GM19397 (cell line): ENCODE measurements around the gene MRPL36.

Source experiments
- ATAC-seq: cut with Tn5 transposase; IDR thresholded peaks from one replicate; pipeline ENCODE4 v1.9.1; 2021; ENCODE audit warnings: mild to moderate bottlenecking, moderate library complexity; ENCODE audit not compliant: unreplicated experiment

The MRPL36 gene

GRCh38 chr5:1765880-1766235 lies 33.8 kb downstream of the MRPL36 start:
- no peak for ATAC-seq

GRCh38 chr5:1765141-1765879 lies 34.3 kb downstream of the MRPL36 start:
- ATAC-seq = no peak

GRCh38 chr5:1764606-1764960 lies 35.1 kb downstream of the MRPL36 start:
- no peak for ATAC-seq

- ATAC-seq = no peak
Observed at GRCh38 chr5:1763960-1764605, 35.6 kb downstream of the MRPL36 start.

GRCh38 chr5:1763548-1763911 lies 36.1 kb downstream of the MRPL36 start:
- ATAC-seq = no peak

GRCh38 chr5:1762883-1763547 lies 36.6 kb downstream of the MRPL36 start:
- ATAC-seq = no peak

- no peak for ATAC-seq
Observed at GRCh38 chr5:1762121-1762882, 37.3 kb downstream of the MRPL36 start.

- ATAC-seq = no peak
Observed at GRCh38 chr5:1761453-1761755, 38.2 kb downstream of the MRPL36 start.

- no peak for ATAC-seq
Observed at GRCh38 chr5:1760656-1761452, 38.8 kb downstream of the MRPL36 start.

- ATAC-seq = no peak
Observed at GRCh38 chr5:1760231-1760630, 39.4 kb downstream of the MRPL36 start.

- ATAC-seq = no peak
Observed at GRCh38 chr5:1759378-1759970, 40.2 kb downstream of the MRPL36 start.

GRCh38 chr5:1758574-1758973 lies 41.1 kb downstream of the MRPL36 start:
- no peak for ATAC-seq

- no peak for ATAC-seq
Observed at GRCh38 chr5:1757511-1757910, 42.1 kb downstream of the MRPL36 start.

- ATAC-seq = no peak
Observed at GRCh38 chr5:1756481-1756880, 43.2 kb downstream of the MRPL36 start.

GRCh38 chr5:1755321-1755949 lies 44.2 kb downstream of the MRPL36 start:
- no peak for ATAC-seq

GRCh38 chr5:1754531-1755220 lies 45.0 kb downstream of the MRPL36 start:
- no peak for ATAC-seq

- ATAC-seq = no peak
Observed at GRCh38 chr5:1753490-1753889, 46.1 kb downstream of the MRPL36 start.

GRCh38 chr5:1752881-1753280 lies 46.8 kb downstream of the MRPL36 start:
- ATAC-seq = no peak
